ENCODE data around the gene MEGF9.
"Not testable (repeated sequence)": the region's sequence is repeated elsewhere in the genome, so short reads cannot be mapped to it uniquely, and the experiment has no call there.

- TF ChIP-seq CTCF, POLR2A (IDR thresholded peaks at IDR 0.05): not testable (repeated sequence)
Observed at GRCh38 chr9:120746366-120746765, 32.1 kb upstream of the MEGF9 start.

All from thyroid gland (tissue), 4 donors.